ENCODE measurements around the gene KLHL9.

Gene KLHL9

GRCh38 chr9:21320465-21320864 lies 14.7 kb downstream of the KLHL9 start:
- TF ChIP-seq OSR1 (CRISPR knock-in tag; IDR thresholded peaks at IDR 0.05), result no peak
- no peak for ATAC-seq

GRCh38 chr9:21317956-21318923 lies 17.0 kb downstream of the KLHL9 start:
- TF ChIP-seq CREB5 (CRISPR knock-in tag; IDR thresholded peaks at IDR 0.05; ENCODE audit: low read depth) (no peak), ZFP30 (CRISPR knock-in tag; IDR thresholded peaks at IDR 0.05) (no peak), ARNTL (CRISPR knock-in tag; IDR thresholded peaks at IDR 0.05; ENCODE audit: borderline replicate concordance, low read depth) (no peak), TCF4 (CRISPR knock-in tag; IDR thresholded peaks at IDR 0.05; ENCODE audit: borderline replicate concordance) (no peak), CSDC2 (CRISPR knock-in tag; IDR thresholded peaks at IDR 0.05) (no peak), ZFP3 (CRISPR knock-in tag; IDR thresholded peaks at IDR 0.05) (no peak), ZC3H10 (CRISPR knock-in tag; IDR thresholded peaks at IDR 0.05) (no peak), OSR1 (CRISPR knock-in tag; IDR thresholded peaks at IDR 0.05) (no peak), ZNF565 (CRISPR knock-in tag; conservative IDR thresholded peaks at IDR 0.05; ENCODE audit: low read depth) (no peak), ESRRG (CRISPR knock-in tag; IDR thresholded peaks at IDR 0.05) (no peak), SNAI2 (CRISPR knock-in tag; IDR thresholded peaks at IDR 0.05) (no peak), TSHZ2 (CRISPR knock-in tag; IDR thresholded peaks at IDR 0.05) (no peak), GLIS3 (CRISPR knock-in tag; IDR thresholded peaks at IDR 0.05) (no peak), BACH2 (CRISPR knock-in tag; IDR thresholded peaks at IDR 0.05; ENCODE audit: borderline replicate concordance) (no peak), POU6F1 (CRISPR knock-in tag; IDR thresholded peaks at IDR 0.05; ENCODE audit: borderline replicate concordance, low read depth) (no peak)
- ATAC-seq, result peak; percentile 96

GRCh38 chr9:21316860-21317259 lies 18.3 kb downstream of the KLHL9 start:
- no peak for ATAC-seq
- TF ChIP-seq RARB (CRISPR knock-in tag; IDR thresholded peaks at IDR 0.05) (no peak), ISL1 (CRISPR knock-in tag; IDR thresholded peaks at IDR 0.05) (no peak), GLIS3 (CRISPR knock-in tag; IDR thresholded peaks at IDR 0.05) (no peak), ARNTL (CRISPR knock-in tag; IDR thresholded peaks at IDR 0.05; ENCODE audit: borderline replicate concordance, low read depth) (no peak), ZNF8 (CRISPR knock-in tag; IDR thresholded peaks at IDR 0.05) (no peak), CREB5 (CRISPR knock-in tag; IDR thresholded peaks at IDR 0.05; ENCODE audit: low read depth) (no peak), BACH2 (CRISPR knock-in tag; IDR thresholded peaks at IDR 0.05; ENCODE audit: borderline replicate concordance) (no peak), PATZ1 (CRISPR knock-in tag; IDR thresholded peaks at IDR 0.05; ENCODE audit: borderline replicate concordance) (no peak), ESRRG (CRISPR knock-in tag; IDR thresholded peaks at IDR 0.05) (no peak), ZNF565 (CRISPR knock-in tag; conservative IDR thresholded peaks at IDR 0.05; ENCODE audit: low read depth) (no peak), OSR1 (CRISPR knock-in tag; IDR thresholded peaks at IDR 0.05) (no peak), SNAI2 (CRISPR knock-in tag; IDR thresholded peaks at IDR 0.05) (no peak)
